Activated naive CD8-positive, alpha-beta T cell treated with anti-CD3 and anti-CD28 coated beads, Interleukin-2, amount 50 U/mL, for 16 hours (primary cell): ENCODE results near the gene NID1.
"Not testable (repeated sequence)": the region's sequence is repeated elsewhere in the genome, so short reads cannot be mapped to it uniquely, and the experiment has no call there.

Source experiments
- DNase-seq: peaks from one replicate; pipeline ENCODE4 v3.0.0-alpha.2; 2020; ENCODE audit warnings: low read depth, low spot score

Gene NID1

DNA sequence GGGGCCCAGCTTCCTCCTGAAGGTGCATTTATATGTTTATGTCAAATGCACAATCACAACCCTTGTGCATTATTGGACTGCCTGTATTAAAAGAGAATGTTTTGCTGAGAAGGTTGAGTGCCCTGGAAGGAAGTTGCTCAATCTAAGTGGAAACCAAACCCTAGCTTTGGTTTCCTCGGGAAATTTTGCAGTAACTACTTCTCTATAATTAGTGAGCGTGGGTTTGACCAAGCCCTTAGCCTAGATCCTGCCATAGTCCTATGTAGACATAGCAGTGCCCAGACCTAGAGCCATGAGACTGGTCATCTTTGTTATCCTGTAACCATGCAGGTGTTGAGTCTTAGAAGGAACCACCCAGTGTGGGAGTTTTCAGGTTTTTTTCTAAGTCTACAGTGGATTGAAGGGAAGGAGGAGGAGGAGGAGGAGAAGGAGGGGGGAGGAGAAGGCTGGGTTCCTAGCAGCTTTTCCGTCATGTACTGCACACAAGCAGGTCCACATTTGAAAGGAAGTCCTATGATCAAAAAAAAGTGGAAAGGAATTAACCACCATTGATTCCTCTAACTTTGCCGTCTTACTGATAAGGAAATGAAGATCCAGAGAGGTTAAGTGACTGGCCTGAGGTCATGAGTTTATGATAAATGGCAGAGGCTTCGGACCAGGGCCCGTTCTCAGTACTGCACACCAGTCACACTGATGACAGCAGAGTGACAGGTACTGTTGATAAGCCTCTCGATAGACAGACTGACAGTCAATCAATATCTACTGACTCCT lies 126.0 kb downstream of the NID1 start:
- no peak for DNase-seq

DNA sequence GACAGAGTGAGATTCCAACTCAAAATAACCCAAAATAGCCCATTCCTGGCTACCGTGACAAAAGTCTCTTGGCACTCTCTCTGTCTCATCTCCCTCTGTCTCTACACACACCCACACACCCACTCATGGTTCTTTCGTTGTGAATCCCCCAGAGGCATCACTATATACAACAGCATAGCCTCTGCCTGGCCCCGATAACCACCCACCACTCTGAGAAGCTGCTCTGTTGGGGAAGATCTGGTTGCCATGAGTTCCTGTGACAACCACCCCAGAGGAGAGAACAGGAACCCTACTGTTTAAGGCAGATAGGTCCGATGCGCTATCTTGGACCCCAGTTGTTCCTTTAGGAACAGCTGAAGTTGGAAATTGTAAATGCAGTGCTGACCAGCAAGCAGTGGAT lies 127.8 kb downstream of the NID1 start:
- DNase-seq = no peak

DNA sequence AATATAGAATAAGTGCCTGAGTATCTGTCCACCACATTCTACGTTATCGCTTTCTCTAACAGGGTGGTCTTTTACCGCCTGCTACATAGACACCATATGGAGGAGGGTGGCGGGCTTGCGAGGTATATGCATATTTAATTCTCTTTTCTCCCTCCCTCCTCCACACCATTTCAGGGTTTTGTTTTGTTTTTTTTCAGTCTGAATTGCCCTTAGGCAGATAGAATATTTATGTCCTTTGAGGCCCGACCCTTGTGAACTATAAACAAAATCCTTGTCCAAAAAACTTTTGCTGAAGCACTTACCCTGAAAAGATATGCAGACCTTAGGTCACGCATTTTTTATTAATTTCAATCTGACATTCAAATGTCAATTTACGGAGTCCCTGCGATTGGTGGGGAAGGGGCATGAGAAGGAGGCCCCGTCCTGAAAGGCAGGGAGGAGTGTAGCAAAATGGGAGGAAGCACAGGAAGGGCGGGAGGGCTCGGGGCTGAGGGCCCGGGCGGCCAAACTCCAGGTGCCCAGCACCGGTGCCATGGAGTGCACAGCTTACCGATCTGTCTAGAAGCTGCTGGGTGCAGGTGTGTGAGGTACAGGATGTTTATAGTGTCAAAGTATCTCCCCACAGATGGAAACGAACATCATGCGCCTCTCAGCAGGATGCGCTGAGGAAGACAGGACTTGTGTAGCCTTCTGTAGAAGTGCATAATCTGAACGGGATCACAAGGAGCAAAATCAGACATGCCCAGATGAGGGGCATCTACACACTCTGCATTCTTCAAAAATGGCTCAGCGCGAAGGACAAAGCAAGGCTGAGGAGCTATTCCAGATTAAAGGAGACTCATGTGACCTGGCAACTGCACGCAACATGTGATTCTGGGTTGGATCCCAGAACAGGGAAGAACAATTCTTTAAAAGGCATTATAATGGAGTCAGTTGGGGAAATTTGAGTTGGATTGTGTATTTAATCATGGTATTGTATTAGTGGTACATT lies 129.4 kb downstream of the NID1 start:
- DNase-seq = no peak

DNA sequence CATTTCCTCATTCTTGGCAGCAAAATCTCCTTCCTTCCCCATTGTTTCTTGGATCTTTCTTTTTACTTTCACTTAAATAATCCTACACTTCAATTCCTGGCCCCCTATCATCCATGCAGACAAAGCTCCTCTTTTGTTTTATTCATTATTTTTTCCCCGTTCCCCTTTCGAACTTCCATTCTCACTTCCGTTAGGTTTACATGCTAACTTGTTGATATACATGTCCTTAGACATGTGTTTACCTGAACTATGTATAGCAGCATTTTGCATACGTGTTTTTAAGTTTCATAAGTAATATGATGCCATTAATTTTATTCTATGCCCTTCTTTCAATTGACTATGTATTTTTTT lies 131.1 kb downstream of the NID1 start:
- DNase-seq = no peak

DNA sequence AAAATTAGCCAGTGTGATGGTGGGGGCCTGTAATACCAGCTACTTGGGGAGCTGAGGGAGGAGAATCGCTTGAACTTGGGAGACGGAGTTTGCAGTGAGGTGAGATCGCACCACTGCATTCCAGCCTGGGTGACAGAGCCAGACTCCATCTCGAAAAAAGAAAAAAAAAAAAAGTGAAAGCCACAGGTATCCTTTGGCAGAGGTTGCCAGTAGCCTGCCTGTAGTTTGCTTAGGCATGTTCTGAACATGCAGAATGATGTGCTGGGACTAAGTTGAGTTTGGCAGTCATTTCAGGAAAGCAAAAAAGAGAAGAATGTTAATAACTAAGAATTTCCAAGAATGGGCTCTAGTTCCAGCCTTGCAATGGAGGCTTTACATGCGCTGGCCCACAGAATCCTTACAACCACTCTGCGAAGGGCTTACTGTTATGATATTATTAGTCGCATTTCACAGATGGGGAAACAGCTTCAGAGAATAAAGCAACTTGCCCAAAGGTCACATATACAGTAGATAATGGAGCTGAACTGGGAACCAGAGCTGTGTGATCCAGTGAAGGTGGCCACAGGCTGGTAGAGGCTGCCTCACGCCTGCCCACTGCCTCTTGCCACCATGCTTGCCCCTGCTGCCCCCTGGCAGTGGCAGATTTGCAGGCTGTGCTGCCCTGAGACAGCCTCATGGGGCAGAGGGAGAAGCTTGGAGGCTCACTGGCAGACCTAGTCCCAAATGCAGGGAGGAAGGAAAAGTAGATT lies 131.7 kb downstream of the NID1 start:
- DNase-seq = no peak

DNA sequence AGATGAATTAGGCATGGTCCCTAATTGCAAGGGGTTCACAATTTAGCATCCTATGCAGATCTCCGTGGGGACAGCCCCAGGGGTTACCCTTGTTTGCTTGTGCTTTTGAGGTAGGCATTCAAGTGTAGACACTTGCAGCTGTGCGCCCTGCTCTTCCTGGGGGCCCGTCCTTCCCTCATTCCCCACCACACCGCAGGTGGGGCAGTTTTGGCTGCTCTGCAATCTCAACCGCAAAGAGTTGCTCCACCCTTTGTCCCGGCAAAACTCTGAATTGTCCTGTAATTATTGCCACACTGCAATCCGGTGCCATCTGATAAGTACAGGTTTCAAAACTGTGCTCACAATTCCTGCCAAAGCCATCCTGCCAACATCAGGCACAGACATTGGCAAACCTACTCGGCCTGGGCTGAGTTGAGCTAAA lies 132.8 kb downstream of the NID1 start:
- DNase-seq = no peak

DNA sequence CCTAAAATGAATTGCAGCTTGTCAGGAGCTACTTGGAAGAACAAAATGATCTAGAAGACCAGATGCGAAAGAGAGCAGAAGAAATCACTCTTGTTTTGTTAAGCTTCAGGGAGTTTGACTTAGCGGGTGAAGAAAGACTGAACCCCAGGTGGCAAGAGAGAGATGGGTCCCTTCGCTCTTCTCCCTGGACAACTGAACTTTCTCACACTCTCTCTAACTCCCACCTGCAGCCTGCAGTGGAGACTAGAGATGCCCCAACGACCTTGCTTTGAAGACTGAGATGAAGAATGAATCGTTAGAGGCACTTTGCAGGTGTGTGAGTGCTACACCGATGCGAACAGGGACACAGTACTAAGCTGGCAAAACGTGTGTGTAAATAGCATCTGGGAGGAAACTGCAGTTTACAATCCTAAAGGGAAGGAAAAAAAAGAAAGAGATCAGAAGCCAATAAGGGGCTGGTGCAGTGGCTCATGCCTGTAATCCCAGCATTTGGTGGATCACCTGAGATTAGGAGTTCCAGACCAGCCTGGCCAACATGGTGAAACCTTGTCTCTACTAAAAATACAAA lies 133.6 kb downstream of the NID1 start:
- DNase-seq = no peak

DNA sequence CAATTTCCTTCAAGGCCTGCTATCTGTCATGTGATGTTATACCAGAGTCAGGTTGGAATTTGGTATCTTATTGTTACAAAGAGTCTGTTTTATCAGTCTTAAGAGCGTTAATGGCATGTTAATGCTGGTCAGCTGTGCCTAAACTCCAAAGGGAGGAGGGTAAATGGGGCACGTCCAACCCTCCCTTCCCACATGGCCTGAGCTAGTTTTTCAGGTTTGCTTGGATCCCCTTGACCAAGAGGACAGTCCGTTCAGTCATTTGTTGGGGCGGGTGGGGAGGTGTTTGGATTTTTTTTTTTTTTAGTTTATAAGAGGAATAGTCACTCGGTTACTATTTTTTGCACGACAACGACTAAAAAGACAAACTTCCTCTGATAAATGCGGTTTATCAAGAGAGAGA lies 134.3 kb downstream of the NID1 start:
- DNase-seq = no peak

DNA sequence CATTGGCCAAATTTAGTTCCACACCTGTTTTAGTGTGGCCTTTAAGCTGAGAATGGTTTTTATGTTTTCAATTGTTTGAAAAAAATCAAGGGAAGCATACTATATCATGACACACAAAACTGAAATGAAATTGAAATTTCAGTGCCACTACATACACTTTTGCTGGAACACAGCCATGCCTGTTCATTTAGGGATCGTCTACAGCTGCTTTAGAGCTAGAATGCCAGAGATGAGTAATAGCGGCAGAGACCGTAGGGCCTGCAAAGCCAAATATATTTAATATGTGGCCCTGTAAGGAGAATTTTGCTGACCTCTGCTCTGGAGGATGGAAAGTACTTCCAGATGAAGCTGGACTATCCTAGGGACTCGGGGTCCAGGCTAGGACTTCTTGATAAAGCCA lies 135.7 kb downstream of the NID1 start:
- no peak for DNase-seq

DNA sequence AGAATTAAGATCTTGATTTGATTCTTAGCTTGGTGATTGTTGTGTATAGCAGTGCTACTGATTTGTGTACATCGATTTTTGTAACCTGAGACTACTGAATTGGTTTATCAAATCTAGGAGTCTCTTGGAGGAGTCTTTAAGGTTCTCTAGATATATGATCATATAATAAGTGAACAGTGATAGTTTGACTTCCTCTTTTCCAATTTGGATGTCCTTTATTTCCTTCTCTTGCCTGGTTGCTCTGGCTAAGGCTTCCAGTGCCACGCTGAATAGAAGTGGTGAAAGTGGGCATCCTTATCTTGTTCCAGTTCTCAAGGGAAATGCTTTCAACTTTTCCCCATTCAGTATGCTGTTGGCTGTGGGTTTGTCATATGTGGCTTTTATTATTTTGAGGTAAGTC lies 136.7 kb downstream of the NID1 start:
- no peak for DNase-seq

DNA sequence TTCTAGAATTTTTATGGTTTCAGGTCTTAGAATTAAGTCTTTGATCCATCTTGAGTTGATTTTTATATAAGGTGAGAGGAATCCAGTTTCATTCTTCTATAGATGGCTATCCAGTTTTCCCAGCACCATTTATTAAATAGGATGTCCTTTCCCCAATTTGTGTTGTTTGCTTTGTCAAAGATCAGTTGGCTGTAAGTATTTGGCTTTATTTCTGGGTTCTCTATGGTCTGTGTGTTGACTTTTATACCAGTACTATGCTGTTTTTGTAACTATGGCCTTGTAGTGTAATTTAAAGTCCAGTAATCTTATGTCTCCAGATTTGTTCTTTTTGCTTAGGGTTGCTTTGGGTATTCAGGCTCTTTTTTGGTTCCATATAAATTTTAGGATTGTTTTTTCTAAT lies 137.3 kb downstream of the NID1 start:
- not testable (repeated sequence) for DNase-seq
